HepG2 (cell line): ENCODE results near the gene PYHIN1. TPM values are rescaled to one million over a fixed set of nuclear protein-coding genes. Genes with fewer than 3 reads are reported as not detected.

Experiments used
- ATAC-seq: fragments of 200-7000 bp; cut with Tn5 transposase; 3 replicates; pipeline ENCODE4 v1.9.1; 2020; ENCODE audit warnings: mild to moderate bottlenecking, moderate library complexity
- BruUV-seq: library from RNA; stranded (reverse); fragments of 400-500 nt; replicated peaks from 2 replicates; lab custom pipeline; 2021; lab: Mats Ljungman, UMichigan
- CTCF ChIA-PET: fragments of 300-600 bp; formaldehyde crosslinking; extraction: SDS; loops from one replicate; lab custom pipeline; 2021; ENCODE audit warnings: low total read pairs, inconsistent platforms, low intra/inter-chr PET ratio; lab: Yijun Ruan, JAX
- POLR2A ChIA-PET: fragments of 350-600 bp; sonication (Branson Sonifier 250); formaldehyde crosslinking; loops from one replicate; lab custom pipeline; 2020; ENCODE audit warnings: antibody characterized with exemption, inconsistent platforms; lab: Yijun Ruan, JAX
- DNase-seq: peaks from one replicate; pipeline ENCODE4 v3.0.0-alpha.2; 2015; ENCODE audit warnings: low spot score
- FAIRE-seq: peaks from 3 replicates; lab custom pipeline; 2011; peaks lifted over from hg19 to GRCh38; lab: Jason Lieb, UNC
- H2AFZ ChIP-seq: one replicate; pipeline ENCODE4 v1.6.1; 2011; ENCODE audit warnings: low read length, inconsistent platforms
- H3K27ac ChIP-seq: fragments of 300-600 bp; 3 replicates; pipeline ENCODE4 v1.8.0; 2011; ENCODE audit warnings: mixed run types, mild to moderate bottlenecking, mixed read lengths, low read length, inconsistent platforms; ENCODE audit not compliant: insufficient read depth; ENCODE audit errors: extremely low read length
- H3K27me3 ChIP-seq, 2 experiments: fragments of 200-600 bp in 1 of 2; 2 replicates in 1 of 2; 3 replicates in 1 of 2; pipeline versions ENCODE4 v1.6.0 to v1.8.0; 2011; ENCODE audit warnings: low read length in 2 of 2, mild to moderate bottlenecking in 2 of 2, moderate library complexity in 2 of 2, inconsistent platforms in 1 of 2; ENCODE audit not compliant: insufficient read depth in 2 of 2, control insufficient read depth in 1 of 2
- H3K36me3 ChIP-seq, 2 experiments: fragments of 200-600 bp in 1 of 2; replicated peaks in 1 of 2; 2 replicates in 1 of 2; 3 replicates in 1 of 2; pipeline versions ENCODE4 v1.5.1 to v1.8.0; 2011; ENCODE audit warnings: low read length in 2 of 2, inconsistent platforms in 1 of 2; ENCODE audit not compliant: insufficient read depth in 2 of 2, control insufficient read depth in 1 of 2
- H3K4me1 ChIP-seq: 2 replicates; pipeline ENCODE4 v1.5.1; 2012; ENCODE audit warnings: low read length, inconsistent platforms; ENCODE audit not compliant: insufficient read depth
- H3K4me2 ChIP-seq: 2 replicates; pipeline ENCODE4 v1.6.0; 2011; ENCODE audit warnings: low read depth, low read length, inconsistent platforms
- H3K4me3 ChIP-seq, 3 experiments: fragments of 200-600 bp in 1 of 3; sonication (generic), shearing (Covaris generic) in 1 of 3; replicated peaks in 1 of 3; 2 replicates each; pipeline ENCODE4 v1.5.1; 2011 to 2016; ENCODE audit warnings: low read length in 3 of 3, inconsistent platforms in 2 of 3, low read depth in 2 of 3, mild to moderate bottlenecking in 2 of 3, control low read depth in 1 of 3, mixed read lengths in 1 of 3; ENCODE audit not compliant: insufficient read depth in 1 of 3
- H3K79me2 ChIP-seq: one replicate; pipeline ENCODE4 v1.6.1; 2011; ENCODE audit warnings: low read length, inconsistent platforms; ENCODE audit not compliant: insufficient read depth
- H3K9ac ChIP-seq: 2 replicates; pipeline ENCODE4 v1.6.0; 2011; ENCODE audit warnings: mild to moderate bottlenecking, low read depth, low read length, inconsistent platforms; ENCODE audit not compliant: insufficient read depth
- H3K9me3 ChIP-seq: 2 replicates; pipeline ENCODE4 v1.5.1; 2012; ENCODE audit warnings: mild to moderate bottlenecking, low read length
- H4K20me1 ChIP-seq: 2 replicates; pipeline ENCODE4 v1.6.0; 2011; ENCODE audit warnings: inconsistent platforms, mild to moderate bottlenecking, low read length, moderate library complexity; ENCODE audit not compliant: insufficient read depth
- ARID5B ChIP-seq: IDR thresholded peaks from 2 replicates; pipeline ENCODE4 v1.4.0; 2020; ENCODE audit warnings: mild to moderate bottlenecking, missing genetic modification reagents
- GMEB1 ChIP-seq: sonication (generic); formaldehyde crosslinking; IDR thresholded peaks from 2 replicates; pipeline ENCODE4 v1.5.1; 2020; ENCODE audit warnings: missing genetic modification reagents, mild to moderate bottlenecking, borderline replicate concordance
- KAT8 ChIP-seq: IDR thresholded peaks from 2 replicates; pipeline ENCODE4 v1.6.1; 2016; ENCODE audit warnings: missing genetic modification reagents, missing compliant biosample characterization
- MAF1 ChIP-seq: sonication (generic); formaldehyde crosslinking; IDR thresholded peaks from 2 replicates; pipeline ENCODE4 v1.5.0; 2020; ENCODE audit warnings: missing genetic modification reagents, borderline replicate concordance
- PBX3 ChIP-seq: sonication (generic); formaldehyde crosslinking; IDR thresholded peaks from 2 replicates; pipeline ENCODE4 v1.8.1; 2023; ENCODE audit warnings: missing genetic modification reagents, inconsistent platforms, borderline replicate concordance
- USF2 ChIP-seq, 2 experiments: sonication (generic) in 1 of 2; formaldehyde crosslinking in 1 of 2; IDR thresholded peaks; 2 replicates each; pipeline versions ENCODE4 v1.5.1 to v1.6.1; 2011 to 2020; ENCODE audit warnings: borderline replicate concordance in 1 of 2, low read depth in 1 of 2, low read length in 1 of 2, mild to moderate bottlenecking in 1 of 2, missing genetic modification reagents in 1 of 2, moderate library complexity in 1 of 2
- ZNF678 ChIP-seq: sonication (generic); formaldehyde crosslinking; IDR thresholded peaks from 2 replicates; pipeline ENCODE4 v1.4.0; 2020; ENCODE audit warnings: mild to moderate bottlenecking, missing genetic modification reagents
- ZSCAN12 ChIP-seq: sonication (generic); formaldehyde crosslinking; IDR thresholded peaks from 2 replicates; pipeline ENCODE4 v1.9.0; 2021; ENCODE audit warnings: mild to moderate bottlenecking, missing genetic modification reagents
- in situ Hi-C: cut with HindIII; loops from 2 replicates; pipeline ENCODE4 v1.10.0; 2017; ENCODE audit warnings: low pct_unique_long_range_greater_than_20kb; ENCODE audit not compliant: extremely low pct_ligation_motif_present
- intact Hi-C: fragments of 100-400 bp; cut with micrococcal nuclease; formaldehyde crosslinking; loops from one replicate; pipeline ENCODE4 v1.10.0; 2022; ENCODE audit not compliant: unreplicated experiment
- polyA plus RNA-seq, 8 experiments: library from polyadenylated mRNA; depleted of rRNA in 3 of 8; stranded (reverse) in 7 of 8; unstranded in 1 of 8; fragments of >200 nt; fragmentation: Illumina TruSeq in 4 of 8; extraction: Trizol in 4 of 8; gene quantifications; 2 replicates each; pipeline versions ENCODE4 v1.2.1 to v1.2.3, GENCODE V29; 2011 to 2016; ENCODE audit warnings: low read depth in 4 of 8, missing spikeins in 1 of 8, mixed read lengths in 1 of 8; ENCODE audit not compliant: insufficient read depth in 1 of 8
- total RNA-seq, 5 experiments: library from RNA; depleted of rRNA; stranded (reverse); fragments of >200 nt; fragmentation: Illumina TruSeq; extraction: Trizol; gene quantifications; 2 replicates each; pipeline ENCODE4 v1.2.3, GENCODE V29; 2016; ENCODE audit warnings: low read depth in 1 of 5

PYHIN1 gene
- total and polyA plus RNA-seq, 2 of the 13 experiments (the other 11 are each of a cell fraction or from before 2014, with no cell fraction given), result not detected

- no peak for TF ChIP-seq ZSCAN12 (CRISPR knock-in tag)
Measured at GRCh38 chr1:158969855-158970254, 38.5 kb downstream of the PYHIN1 start (continued).

GRCh38 chr1:158972841-158973240 is 41.5 kb downstream of the PYHIN1 start:
- FAIRE-seq (no peak), DNase-seq (no peak), ATAC-seq (no peak)
- TF ChIP-seq MAF1 (CRISPR knock-in tag) (no peak), USF2 (IDR thresholded peaks at IDR 0.05; ENCODE audit: low read depth, low read length) (no peak), USF2 (CRISPR knock-in tag; IDR thresholded peaks at IDR 0.05; ENCODE audit: borderline replicate concordance) (no peak), ARID5B (no peak), ZNF678 (CRISPR knock-in tag) (no peak), GMEB1 (CRISPR knock-in tag) (no peak), PBX3 (no peak), KAT8 (CRISPR knock-in tag) (no peak)
- no peak overlapping the region for H3K27ac ChIP-seq
- H3K79me2 ChIP-seq, result no peaks in the 10 kb centered on the region
- intact Hi-C loops (no loop called here), in situ Hi-C loops (no loop called here)
- H3K9me3 ChIP-seq, result peaks cover 55% of the 10 kb centered on the region
- H3K27me3 ChIP-seq, result no peaks in the 10 kb centered on the region
- ChIA-PET CTCF (no interaction called here), POLR2A (no interaction called here)
- H3K9ac ChIP-seq, result no peak overlapping the region
- H3K4me2 ChIP-seq, result no peak overlapping the region
- H4K20me1 ChIP-seq, result no peaks in the 10 kb centered on the region
- no peaks in the 10 kb centered on the region for H3K4me1 ChIP-seq
- no peak overlapping the region for H3K4me3 ChIP-seq
- H3K36me3 ChIP-seq, result no peaks in the 10 kb centered on the region
- no TSS peak for BruUV-seq
- H2AFZ ChIP-seq, result no peak overlapping the region
